ENCODE results near the gene ZNF14.
A peak's percentile ranks its signal among the peaks of the same experiment; 100 is the strongest.
"Not testable (repeated sequence)": the region's sequence is repeated elsewhere in the genome, so short reads cannot be mapped to it uniquely, and the experiment has no call there.

ZNF14 gene

GRCh38 chr19:19743921-19744320 is 11.0 kb upstream of the ZNF14 start:
- H3K9me3 ChIP-seq (ENCODE audit: control insufficient read depth, insufficient read depth, low read depth, low read length); H3K4me1 ChIP-seq (ENCODE audit: control insufficient read depth, insufficient read depth, low read length); POLR2A ChIA-PET; H3K36me3 ChIP-seq (ENCODE audit: control insufficient read depth in 2 of 2, insufficient read depth in 1 of 2, low read length in 2 of 2); H3K27ac ChIP-seq (ENCODE audit: extremely low read depth, low read depth, low read length); CTCF ChIA-PET; H3K4me3 ChIP-seq (ENCODE audit: low read depth, low read length): not testable (repeated sequence)
- peak; percentile 84 for TF ChIP-seq PRDM1 (tag by site-specific recombination; IDR thresholded peaks at IDR 0.05)

GRCh38 chr19:19743176-19743575 is 10.3 kb upstream of the ZNF14 start:
- no peak for TF ChIP-seq ZNF404 (tag by site-specific recombination; IDR thresholded peaks at IDR 0.05)
- no peak for TF ChIP-seq ZNF394 (tag by site-specific recombination; IDR thresholded peaks at IDR 0.05; ENCODE audit: borderline replicate concordance)
- no peak for TF ChIP-seq ZSCAN4 (tag by site-specific recombination; IDR thresholded peaks at IDR 0.05)
- no peak for TF ChIP-seq ZBTB48 (tag by site-specific recombination; IDR thresholded peaks at IDR 0.05)
- TF ChIP-seq ZNF488 (tag by site-specific recombination; IDR thresholded peaks at IDR 0.05): no peak
- Histone ChIP-seq H3K27ac (ENCODE audit: extremely low read depth, low read depth, low read length) (no peak overlapping the region), H3K4me1 (ENCODE audit: control insufficient read depth, insufficient read depth, low read length) (no peaks in the 10 kb centered on the region), H3K36me3 (ENCODE audit: control insufficient read depth in 2 of 2, insufficient read depth in 1 of 2, low read length in 2 of 2) (no peaks in the 10 kb centered on the region), H3K9me3 (ENCODE audit: control insufficient read depth, insufficient read depth, low read depth, low read length) (no peaks in the 10 kb centered on the region), H3K4me3 (ENCODE audit: low read depth, low read length) (no peak overlapping the region)
- ChIA-PET CTCF (no interaction called here), POLR2A (no interaction called here)

GRCh38 chr19:19742773-19743172 is 9.9 kb upstream of the ZNF14 start:
- no peaks in the 10 kb centered on the region for H3K9me3 ChIP-seq (ENCODE audit: control insufficient read depth, insufficient read depth, low read depth, low read length)
- CTCF ChIA-PET: no interaction called here
- POLR2A ChIA-PET: no interaction called here
- H3K4me1 ChIP-seq (ENCODE audit: control insufficient read depth, insufficient read depth, low read length): no peaks in the 10 kb centered on the region
- no peak overlapping the region for H3K27ac ChIP-seq (ENCODE audit: extremely low read depth, low read depth, low read length)
- H3K4me3 ChIP-seq (ENCODE audit: low read depth, low read length): no peak overlapping the region
- no peaks in the 10 kb centered on the region for H3K36me3 ChIP-seq (ENCODE audit: control insufficient read depth in 2 of 2, insufficient read depth in 1 of 2, low read length in 2 of 2)
- TF ChIP-seq ZBTB26 (tag by site-specific recombination; optimal IDR thresholded peaks at IDR 0.05) (no peak), ZNF132 (tag by site-specific recombination; IDR thresholded peaks at IDR 0.05; ENCODE audit: borderline replicate concordance) (no peak), ZNF239 (tag by site-specific recombination; IDR thresholded peaks at IDR 0.05) (no peak), ZNF18 (tag by site-specific recombination; IDR thresholded peaks at IDR 0.05) (no peak), REPIN1 (tag by site-specific recombination; IDR thresholded peaks at IDR 0.05; ENCODE audit: low read depth) (no peak), ZNF121 (tag by site-specific recombination; IDR thresholded peaks at IDR 0.05) (no peak), ZNF645 (tag by site-specific recombination; IDR thresholded peaks at IDR 0.05) (no peak), WT1 (tag by site-specific recombination; IDR thresholded peaks at IDR 0.05) (no peak), ZNF26 (tag by site-specific recombination; IDR thresholded peaks at IDR 0.05) (no peak), ZNF596 (tag by site-specific recombination; IDR thresholded peaks at IDR 0.05) (no peak), ZNF10 (tag by site-specific recombination; IDR thresholded peaks at IDR 0.05) (no peak), PATZ1 (tag by site-specific recombination; IDR thresholded peaks at IDR 0.05) (no peak)

Data from HEK293 (cell line).